ENCODE data around the gene KPNA1. TPM values are rescaled to one million over a fixed set of nuclear protein-coding genes. Genes with fewer than 3 reads are reported as not detected.

KPNA1 gene
- polyA plus RNA-seq, 6 donors from 2014 or later = 31.5 to 44.1 (median 34.5) TPM

Other genes starting within 250 kb of the KPNA1 start
- 1 to 10 TPM in 1 of 6 donors, under 1 TPM in 3, not detected in 2; 0.57 to 2.5 (median 0.67) TPM for gene CSTA, start 189.7 kb downstream of the KPNA1 start, polyA plus RNA-seq (ENCODE audit: low read depth in 6 of 6)
- gene MIX23, start 131.7 kb downstream of the KPNA1 start, polyA plus RNA-seq (ENCODE audit: low read depth in 6 of 6) = 10 to 100 TPM in 5 of 6 donors, under 1 TPM in 1; 0.77 to 28.5 (median 22.2) TPM
- 10 to 100 TPM; 54.9 to 99.9 (median 71.2) TPM for gene FAM162A, start 130.8 kb downstream of the KPNA1 start, polyA plus RNA-seq (ENCODE audit: low read depth in 6 of 6)
- 1 to 10 TPM in 5 of 6 donors, not detected in 1; 1.8 to 3.1 (median 2.6) TPM for gene WDR5B, start 98.9 kb downstream of the KPNA1 start, polyA plus RNA-seq (ENCODE audit: low read depth in 6 of 6)
- 10 to 100 TPM; 13.1 to 26.2 (median 18.8) TPM for gene PARP9, start 49.4 kb upstream of the KPNA1 start, polyA plus RNA-seq (ENCODE audit: low read depth in 6 of 6)
- 10 to 100 TPM; 10.9 to 34.1 (median 27.0) TPM for gene DTX3L, start 49.4 kb upstream of the KPNA1 start, polyA plus RNA-seq (ENCODE audit: low read depth in 6 of 6)
- 10 to 100 TPM; 10.9 to 24.4 (median 17.8) TPM for gene PARP15, start 62.7 kb upstream of the KPNA1 start, polyA plus RNA-seq (ENCODE audit: low read depth in 6 of 6)
- gene PARP14, start 165.9 kb upstream of the KPNA1 start, polyA plus RNA-seq (ENCODE audit: low read depth in 6 of 6) = 10 to 100 TPM in 5 of 6 donors, 1 to 10 TPM in 1; 5.9 to 45.2 (median 34.2) TPM